GM19193 (cell line): ENCODE data around the gene ATXN1.

Experiments used
- POLR2A ChIP-seq: IDR thresholded peaks from 4 replicates; pipeline ENCODE4 v1.6.1; 2011; ENCODE audit not compliant: insufficient read depth, insufficient read length; ENCODE audit errors: extremely low read depth

ATXN1 gene

GRCh38 chr6:16759181-16759645 lies 2.0 kb downstream of the ATXN1 start:
- TF ChIP-seq POLR2A: no peak

DNA sequence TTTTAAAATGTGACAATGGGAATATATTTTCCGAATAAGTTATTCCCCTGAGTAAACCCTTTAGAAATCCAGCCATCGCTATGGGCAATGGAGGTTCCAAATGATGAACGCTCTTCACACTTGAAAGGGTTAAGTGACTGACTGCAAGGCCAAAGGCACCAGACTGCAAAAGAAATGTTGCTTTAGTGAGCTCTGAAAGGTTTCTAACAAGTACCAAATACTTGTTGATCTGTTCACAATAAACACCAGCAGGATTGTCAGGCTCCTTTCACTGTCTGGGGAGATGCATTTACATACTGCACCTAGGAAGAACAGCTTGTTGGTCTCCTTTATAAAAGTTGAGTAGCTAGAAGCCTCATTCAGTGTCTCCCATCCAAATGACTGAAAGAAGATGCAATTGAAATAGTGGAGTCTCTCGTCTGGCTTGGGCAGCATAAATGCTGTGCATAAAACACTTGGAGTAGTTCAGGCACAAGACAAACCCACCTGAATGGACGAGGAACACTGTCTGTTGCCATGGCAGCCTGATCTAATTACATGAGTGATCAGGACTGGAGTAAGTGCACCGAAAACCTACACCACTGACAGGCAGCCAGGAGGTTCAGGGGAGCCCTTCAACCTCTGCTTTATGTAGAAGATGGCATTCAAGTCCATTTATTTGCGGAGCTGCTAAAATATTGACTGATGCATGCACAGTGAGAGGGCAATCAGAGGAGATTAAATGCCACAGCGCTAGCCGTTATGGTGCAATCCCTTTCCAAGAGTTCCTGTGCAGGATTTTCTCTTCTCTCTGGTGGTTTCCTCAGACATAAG lies 2.9 kb downstream of the ATXN1 start:
- no peak for TF ChIP-seq POLR2A

DNA sequence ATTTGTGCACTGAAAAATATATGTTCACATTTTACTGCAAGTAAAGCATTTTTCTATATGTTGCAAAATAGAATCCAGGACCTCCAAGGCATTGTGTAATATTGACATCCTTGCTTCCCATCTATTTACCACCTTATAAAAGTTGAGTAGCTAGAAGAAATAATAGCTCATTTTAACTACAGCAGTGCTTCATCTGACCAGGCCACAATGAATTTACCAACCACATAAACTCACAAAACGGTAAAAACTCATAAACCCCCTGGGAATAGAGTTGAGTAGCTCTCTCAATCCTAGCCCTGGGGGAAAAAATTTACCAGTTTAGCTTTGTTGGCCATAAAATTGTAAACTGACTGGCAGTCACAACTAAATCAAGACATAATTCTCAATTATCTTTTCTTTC lies 3.9 kb downstream of the ATXN1 start:
- no peak for TF ChIP-seq POLR2A

- TF ChIP-seq POLR2A: no peak
Observed at GRCh38 chr6:16756660-16757255, 4.5 kb downstream of the ATXN1 start.

DNA sequence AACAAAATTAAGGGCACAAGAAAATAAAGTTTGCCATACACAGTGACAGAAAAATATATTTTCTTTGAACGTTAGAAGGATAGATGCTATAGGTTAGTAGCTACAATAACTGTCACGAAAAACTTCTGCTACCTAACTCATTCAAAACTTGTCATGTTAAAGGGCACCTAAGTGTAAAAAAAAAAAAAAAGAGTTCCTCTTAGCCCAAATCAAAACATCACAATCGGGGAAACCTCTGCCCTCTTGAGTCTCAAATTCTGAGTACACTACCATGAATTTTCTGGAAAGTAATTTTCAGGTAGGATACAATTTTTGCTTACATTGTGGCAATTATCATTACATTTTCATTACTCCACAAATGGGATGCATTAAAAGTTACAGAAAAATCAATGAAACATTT lies 5.7 kb downstream of the ATXN1 start:
- no peak for TF ChIP-seq POLR2A

- no peak for TF ChIP-seq POLR2A
Observed at GRCh38 chr6:16754876-16755275, 6.4 kb downstream of the ATXN1 start.

DNA sequence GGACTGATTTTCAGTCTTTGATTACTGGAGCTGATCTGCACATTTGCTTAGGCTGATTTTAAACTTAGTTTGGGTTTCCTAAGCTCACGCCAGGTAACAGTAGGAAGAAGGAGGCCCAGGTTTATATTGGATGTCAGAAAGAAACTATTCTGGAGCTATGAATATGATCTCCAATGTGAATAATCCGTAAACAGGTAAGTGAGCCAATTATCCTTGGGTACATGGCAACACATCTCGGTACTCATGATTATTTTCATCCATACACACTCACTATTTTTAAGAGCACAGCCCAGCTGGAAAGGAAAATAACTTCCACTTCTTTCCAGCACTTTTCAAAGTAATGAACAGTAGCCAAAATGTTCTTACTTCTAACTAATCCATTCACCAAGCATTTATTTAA lies 7.0 kb downstream of the ATXN1 start:
- no peak for TF ChIP-seq POLR2A

DNA sequence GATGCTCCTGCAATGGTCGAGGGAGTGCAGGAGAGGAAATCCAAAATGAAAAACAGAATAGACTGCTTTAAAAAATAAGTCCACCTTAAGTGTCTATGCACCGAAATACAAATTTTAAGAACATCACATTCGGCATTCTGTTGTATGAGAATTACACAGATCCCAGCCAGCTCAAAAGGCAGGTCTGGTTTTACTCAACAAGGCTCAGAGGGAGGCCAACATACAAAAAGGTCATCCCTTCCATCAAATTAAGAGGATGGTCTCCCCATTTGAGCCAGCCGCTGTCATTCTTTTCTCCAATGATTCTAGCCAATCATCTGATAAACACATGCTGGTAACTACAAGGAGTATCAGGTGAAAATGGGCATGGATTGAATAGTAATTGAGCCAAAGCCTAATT lies 7.9 kb downstream of the ATXN1 start:
- no peak for TF ChIP-seq POLR2A

DNA sequence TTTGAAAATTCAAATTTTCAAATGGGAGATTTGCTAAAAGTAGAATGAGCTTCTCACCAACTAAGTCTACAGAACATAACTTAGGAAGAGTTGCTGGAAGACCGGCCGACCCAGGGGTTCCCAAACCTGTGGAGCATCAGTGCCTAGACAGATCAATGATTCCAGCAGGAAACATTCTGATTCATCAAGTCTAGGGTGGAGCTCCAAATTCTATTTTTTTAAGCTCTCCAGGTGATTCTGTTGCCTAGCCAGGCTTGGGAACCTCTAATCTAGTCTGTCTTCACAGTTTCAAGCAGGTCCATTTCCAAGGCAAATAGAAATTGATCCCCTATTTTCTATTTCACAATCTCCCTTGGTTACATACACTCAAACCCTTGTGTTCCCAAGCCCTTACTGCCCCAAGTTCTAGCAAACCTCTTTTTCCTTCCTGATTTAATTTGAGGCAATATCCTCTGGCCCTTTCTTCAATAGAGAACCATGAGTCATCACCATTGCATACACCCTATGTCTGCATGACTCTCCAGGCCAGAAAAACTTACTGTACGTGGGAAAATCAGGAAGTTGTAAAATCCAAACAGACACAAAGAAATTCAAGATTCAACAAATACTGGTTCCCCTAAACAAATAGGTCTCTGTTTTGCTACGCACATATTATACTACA lies 8.9 kb downstream of the ATXN1 start:
- no peak for TF ChIP-seq POLR2A

- TF ChIP-seq POLR2A: no peak
Observed at GRCh38 chr6:16751251-16751946, 9.9 kb downstream of the ATXN1 start.

DNA sequence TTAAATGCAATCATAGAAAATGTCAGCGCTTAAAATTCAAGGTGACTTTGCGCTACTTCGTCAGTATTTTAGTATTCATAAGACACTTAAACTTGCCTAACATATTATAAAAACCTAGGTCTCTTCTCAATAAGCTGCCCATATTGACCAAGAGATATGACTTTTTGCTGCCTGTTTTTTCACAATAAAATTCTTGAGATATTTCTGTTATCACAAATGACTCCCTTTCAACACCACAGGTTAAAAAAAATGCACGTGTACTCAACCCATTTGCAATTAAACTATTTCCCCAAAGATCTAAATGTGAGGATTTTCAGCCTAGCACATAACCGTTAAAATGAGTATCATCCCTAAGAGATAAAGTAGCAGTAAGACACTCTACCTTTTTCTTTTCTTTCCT lies 10.7 kb downstream of the ATXN1 start:
- TF ChIP-seq POLR2A: no peak

DNA sequence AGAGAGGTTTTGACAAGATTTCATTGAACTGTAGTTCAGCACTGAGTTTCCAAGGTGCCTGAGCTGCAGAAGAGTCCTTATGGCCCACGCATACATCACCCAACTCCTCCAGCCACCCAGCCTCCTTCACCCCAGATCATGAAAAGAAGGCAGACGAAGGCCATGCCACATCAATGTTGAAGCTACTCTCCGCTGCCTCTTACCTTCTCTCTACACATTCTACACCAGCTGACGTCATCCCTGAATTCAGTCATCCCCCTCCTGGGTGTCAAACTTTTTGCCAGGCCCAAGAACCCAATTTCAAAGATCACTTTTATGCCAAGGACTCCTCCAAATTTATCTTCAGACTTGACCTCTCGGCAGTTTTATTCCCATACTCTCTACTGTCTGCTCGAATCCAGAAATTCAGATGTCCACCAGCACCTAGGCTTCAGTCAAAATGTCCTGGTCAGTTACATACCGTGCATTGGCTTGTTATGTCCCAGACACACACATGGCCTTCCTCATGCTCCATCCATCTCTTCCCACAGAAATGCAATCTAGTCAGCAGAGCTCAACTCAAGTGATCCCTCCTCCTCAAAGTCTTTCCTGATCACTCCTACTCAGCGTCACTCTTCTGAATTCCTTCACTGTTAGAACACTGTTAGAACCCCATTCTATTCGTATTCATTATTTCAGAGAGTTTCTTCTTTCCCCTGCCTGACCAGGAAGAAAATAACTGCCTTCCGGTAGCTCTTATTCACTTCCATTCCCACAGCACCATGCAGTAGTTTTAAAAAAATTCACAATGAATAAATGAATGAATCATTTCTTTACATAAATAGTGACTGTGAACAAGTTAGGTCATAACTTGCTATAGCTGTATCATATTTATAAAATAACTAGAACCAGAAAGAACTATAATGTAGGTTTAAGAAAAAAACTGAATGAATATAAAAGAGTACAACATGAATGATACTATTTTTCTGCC lies 11.5 kb downstream of the ATXN1 start:
- no peak for TF ChIP-seq POLR2A

DNA sequence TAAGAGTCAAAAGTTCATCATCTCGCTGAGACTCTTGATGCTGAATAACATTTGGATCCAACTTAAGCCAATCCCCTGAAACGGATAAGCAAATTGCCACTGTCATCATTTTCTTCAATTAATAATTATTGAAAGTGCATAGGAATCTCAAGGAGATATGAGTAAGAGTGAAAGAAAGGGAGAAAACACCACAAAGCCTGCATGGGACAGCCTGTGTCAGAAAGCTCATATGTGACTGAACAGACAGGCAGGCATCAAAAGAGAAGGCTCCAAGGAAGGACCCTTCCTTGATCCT lies 13.3 kb downstream of the ATXN1 start:
- TF ChIP-seq POLR2A: no peak
